ENCODE measurements around the gene FGB. TPM values are rescaled to one million over a fixed set of nuclear protein-coding genes. Genes with fewer than 3 reads are reported as not detected.
A peak's percentile ranks its signal among the peaks of the same experiment; 100 is the strongest.

The FGB gene
- total and polyA plus RNA-seq, 2 of the 13 experiments (the other 11 are each of a cell fraction or from before 2014, with no cell fraction given): 226 to 784 TPM

DNA sequence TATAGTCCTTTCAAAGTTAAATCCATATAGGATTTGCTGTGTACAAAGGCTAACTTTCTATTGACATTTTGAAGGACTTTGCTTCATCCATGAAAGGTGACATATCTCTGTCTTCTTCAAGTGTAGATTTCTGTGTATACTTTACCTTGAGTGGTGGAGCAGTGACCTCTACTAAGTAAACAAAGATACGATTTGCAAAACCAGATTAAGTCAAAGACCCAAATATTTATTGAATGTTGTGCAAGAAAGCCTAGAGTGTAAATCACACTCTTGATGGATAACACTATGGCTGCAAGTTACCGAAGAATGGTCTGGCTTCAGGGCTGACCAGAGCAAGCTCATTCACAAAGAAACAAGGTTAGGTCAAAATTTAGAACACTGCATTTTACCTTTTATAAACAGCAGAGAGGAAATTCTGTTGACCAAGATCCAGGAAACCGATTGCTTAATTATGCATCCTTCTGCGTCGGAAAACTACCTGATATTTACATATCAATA, 55.1 kb downstream of the FGB start (continued):
- TF ChIP-seq, protein P1, sequence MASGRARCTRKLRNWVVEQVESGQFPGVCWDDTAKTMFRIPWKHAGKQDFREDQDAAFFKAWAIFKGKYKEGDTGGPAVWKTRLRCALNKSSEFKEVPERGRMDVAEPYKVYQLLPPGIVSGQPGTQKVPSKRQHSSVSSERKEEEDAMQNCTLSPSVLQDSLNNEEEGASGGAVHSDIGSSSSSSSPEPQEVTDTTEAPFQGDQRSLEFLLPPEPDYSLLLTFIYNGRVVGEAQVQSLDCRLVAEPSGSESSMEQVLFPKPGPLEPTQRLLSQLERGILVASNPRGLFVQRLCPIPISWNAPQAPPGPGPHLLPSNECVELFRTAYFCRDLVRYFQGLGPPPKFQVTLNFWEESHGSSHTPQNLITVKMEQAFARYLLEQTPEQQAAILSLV (CRISPR knock-in tag; IDR thresholded peaks at IDR 0.05; ENCODE audit: borderline replicate concordance): no peak
- TF ChIP-seq ZNF12 (CRISPR knock-in tag; IDR thresholded peaks at IDR 0.05) (peak; percentile 51; the same call in 1 of the 2 replicates), U2AF1 (optimal IDR thresholded peaks at IDR 0.05; ENCODE audit: low read depth, low read length) (no peak), SIN3A (IDR thresholded peaks at IDR 0.05; ENCODE audit: borderline replicate concordance, low read depth, low read length) (0 out of 2 replicates have a peak, but pooled peaks have one; percentile 27), ZFP36L1 (CRISPR knock-in tag; IDR thresholded peaks at IDR 0.05) (peak; percentile 93; the same call in 1 of the 2 replicates), MTA3 (CRISPR knock-in tag; IDR thresholded peaks at IDR 0.05) (no peak), ZBTB3 (CRISPR knock-in tag; IDR thresholded peaks at IDR 0.05; ENCODE audit: borderline replicate concordance, low read depth) (peak; percentile 85), NONO (IDR thresholded peaks at IDR 0.05) (no peak), NONO (CRISPR knock-in tag; conservative IDR thresholded peaks at IDR 0.05) (peak; percentile 85), PHF5A (CRISPR knock-in tag; IDR thresholded peaks at IDR 0.05; ENCODE audit: low read depth, unreplicated experiment) (peak; percentile 49), GZF1 (CRISPR knock-in tag; IDR thresholded peaks at IDR 0.05) (peak; percentile 72; the same call in 1 of the 2 replicates), NCOR1 (IDR thresholded peaks at IDR 0.05; ENCODE audit: borderline replicate concordance, low read length) (peak; percentile 100), MIER2 (CRISPR knock-in tag; IDR thresholded peaks at IDR 0.05) (peak; percentile 76)
- TF ChIP-seq, protein P2, sequence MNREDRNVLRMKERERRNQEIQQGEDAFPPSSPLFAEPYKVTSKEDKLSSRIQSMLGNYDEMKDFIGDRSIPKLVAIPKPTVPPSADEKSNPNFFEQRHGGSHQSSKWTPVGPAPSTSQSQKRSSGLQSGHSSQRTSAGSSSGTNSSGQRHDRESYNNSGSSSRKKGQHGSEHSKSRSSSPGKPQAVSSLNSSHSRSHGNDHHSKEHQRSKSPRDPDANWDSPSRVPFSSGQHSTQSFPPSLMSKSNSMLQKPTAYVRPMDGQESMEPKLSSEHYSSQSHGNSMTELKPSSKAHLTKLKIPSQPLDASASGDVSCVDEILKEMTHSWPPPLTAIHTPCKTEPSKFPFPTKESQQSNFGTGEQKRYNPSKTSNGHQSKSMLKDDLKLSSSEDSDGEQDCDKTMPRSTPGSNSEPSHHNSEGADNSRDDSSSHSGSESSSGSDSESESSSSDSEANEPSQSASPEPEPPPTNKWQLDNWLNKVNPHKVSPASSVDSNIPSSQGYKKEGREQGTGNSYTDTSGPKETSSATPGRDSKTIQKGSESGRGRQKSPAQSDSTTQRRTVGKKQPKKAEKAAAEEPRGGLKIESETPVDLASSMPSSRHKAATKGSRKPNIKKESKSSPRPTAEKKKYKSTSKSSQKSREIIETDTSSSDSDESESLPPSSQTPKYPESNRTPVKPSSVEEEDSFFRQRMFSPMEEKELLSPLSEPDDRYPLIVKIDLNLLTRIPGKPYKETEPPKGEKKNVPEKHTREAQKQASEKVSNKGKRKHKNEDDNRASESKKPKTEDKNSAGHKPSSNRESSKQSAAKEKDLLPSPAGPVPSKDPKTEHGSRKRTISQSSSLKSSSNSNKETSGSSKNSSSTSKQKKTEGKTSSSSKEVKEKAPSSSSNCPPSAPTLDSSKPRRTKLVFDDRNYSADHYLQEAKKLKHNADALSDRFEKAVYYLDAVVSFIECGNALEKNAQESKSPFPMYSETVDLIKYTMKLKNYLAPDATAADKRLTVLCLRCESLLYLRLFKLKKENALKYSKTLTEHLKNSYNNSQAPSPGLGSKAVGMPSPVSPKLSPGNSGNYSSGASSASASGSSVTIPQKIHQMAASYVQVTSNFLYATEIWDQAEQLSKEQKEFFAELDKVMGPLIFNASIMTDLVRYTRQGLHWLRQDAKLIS (CRISPR knock-in tag; IDR thresholded peaks at IDR 0.05): no peak
- TF ChIP-seq, protein P3, sequence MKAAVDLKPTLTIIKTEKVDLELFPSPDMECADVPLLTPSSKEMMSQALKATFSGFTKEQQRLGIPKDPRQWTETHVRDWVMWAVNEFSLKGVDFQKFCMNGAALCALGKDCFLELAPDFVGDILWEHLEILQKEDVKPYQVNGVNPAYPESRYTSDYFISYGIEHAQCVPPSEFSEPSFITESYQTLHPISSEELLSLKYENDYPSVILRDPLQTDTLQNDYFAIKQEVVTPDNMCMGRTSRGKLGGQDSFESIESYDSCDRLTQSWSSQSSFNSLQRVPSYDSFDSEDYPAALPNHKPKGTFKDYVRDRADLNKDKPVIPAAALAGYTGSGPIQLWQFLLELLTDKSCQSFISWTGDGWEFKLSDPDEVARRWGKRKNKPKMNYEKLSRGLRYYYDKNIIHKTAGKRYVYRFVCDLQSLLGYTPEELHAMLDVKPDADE (CRISPR knock-in tag; IDR thresholded peaks at IDR 0.05): no peak
- TF ChIP-seq, protein P4, sequence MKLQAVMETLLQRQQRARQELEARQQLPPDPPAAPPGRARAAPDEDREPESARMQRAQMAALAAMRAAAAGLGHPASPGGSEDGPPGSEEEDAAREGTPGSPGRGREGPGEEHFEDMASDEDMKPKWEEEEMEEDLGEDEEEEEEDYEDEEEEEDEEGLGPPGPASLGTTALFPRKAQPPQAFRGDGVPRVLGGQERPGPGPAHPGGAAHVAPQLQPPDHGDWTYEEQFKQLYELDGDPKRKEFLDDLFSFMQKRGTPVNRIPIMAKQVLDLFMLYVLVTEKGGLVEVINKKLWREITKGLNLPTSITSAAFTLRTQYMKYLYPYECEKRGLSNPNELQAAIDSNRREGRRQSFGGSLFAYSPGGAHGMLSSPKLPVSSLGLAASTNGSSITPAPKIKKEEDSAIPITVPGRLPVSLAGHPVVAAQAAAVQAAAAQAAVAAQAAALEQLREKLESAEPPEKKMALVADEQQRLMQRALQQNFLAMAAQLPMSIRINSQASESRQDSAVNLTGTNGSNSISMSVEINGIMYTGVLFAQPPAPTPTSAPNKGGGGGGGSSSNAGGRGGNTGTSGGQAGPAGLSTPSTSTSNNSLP (IDR thresholded peaks at IDR 0.05; ENCODE audit: low read depth, low read length): peak; percentile 100
- TF ChIP-seq, protein P5, sequence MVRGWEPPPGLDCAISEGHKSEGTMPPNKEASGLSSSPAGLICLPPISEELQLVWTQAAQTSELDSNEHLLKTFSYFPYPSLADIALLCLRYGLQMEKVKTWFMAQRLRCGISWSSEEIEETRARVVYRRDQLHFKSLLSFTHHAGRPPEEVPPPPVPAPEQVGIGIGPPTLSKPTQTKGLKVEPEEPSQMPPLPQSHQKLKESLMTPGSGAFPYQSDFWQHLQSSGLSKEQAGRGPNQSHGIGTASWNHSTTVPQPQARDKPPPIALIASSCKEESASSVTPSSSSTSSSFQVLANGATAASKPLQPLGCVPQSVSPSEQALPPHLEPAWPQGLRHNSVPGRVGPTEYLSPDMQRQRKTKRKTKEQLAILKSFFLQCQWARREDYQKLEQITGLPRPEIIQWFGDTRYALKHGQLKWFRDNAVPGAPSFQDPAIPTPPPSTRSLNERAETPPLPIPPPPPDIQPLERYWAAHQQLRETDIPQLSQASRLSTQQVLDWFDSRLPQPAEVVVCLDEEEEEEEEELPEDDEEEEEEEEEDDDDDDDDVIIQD (CRISPR knock-in tag; IDR thresholded peaks at IDR 0.05; ENCODE audit: low read depth): peak; percentile 95
- TF ChIP-seq, protein P6, sequence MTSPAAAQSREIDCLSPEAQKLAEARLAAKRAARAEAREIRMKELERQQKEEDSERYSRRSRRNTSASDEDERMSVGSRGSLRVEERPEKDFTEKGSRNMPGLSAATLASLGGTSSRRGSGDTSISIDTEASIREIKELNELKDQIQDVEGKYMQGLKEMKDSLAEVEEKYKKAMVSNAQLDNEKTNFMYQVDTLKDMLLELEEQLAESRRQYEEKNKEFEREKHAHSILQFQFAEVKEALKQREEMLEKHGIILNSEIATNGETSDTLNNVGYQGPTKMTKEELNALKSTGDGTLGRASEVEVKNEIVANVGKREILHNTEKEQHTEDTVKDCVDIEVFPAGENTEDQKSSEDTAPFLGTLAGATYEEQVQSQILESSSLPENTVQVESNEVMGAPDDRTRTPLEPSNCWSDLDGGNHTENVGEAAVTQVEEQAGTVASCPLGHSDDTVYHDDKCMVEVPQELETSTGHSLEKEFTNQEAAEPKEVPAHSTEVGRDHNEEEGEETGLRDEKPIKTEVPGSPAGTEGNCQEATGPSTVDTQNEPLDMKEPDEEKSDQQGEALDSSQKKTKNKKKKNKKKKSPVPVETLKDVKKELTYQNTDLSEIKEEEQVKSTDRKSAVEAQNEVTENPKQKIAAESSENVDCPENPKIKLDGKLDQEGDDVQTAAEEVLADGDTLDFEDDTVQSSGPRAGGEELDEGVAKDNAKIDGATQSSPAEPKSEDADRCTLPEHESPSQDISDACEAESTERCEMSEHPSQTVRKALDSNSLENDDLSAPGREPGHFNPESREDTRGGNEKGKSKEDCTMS (CRISPR knock-in tag; conservative IDR thresholded peaks at IDR 0.05): no peak
